Astrocyte (in vitro differentiated cells and primary cell): Measurements from ENCODE around the gene MCF2L2. TPM values are rescaled to one million over a fixed set of nuclear protein-coding genes. Genes with fewer than 3 reads are reported as not detected.
A peak's percentile ranks its signal among the peaks of the same experiment; 100 is the strongest.

Experiments used
- DNase-seq: peaks from one replicate; pipeline ENCODE4 v3.0.0-alpha.2; 2010; ENCODE audit warnings: low read depth
- FAIRE-seq: peaks from 2 replicates; lab custom pipeline; 2011; peaks lifted over from hg19 to GRCh38; lab: Jason Lieb, UNC
- H2AFZ ChIP-seq: 2 replicates; pipeline ENCODE4 v1.6.0; 2012; ENCODE audit warnings: low read depth, low read length, inconsistent platforms
- H3K27ac ChIP-seq: 2 replicates; pipeline ENCODE4 v1.5.1; 2011; ENCODE audit warnings: low read depth, low read length, inconsistent platforms
- H3K27me3 ChIP-seq: 2 replicates; pipeline ENCODE4 v1.6.0; 2011; ENCODE audit warnings: low read length, inconsistent platforms; ENCODE audit not compliant: insufficient read depth
- H3K36me3 ChIP-seq: 2 replicates; pipeline ENCODE4 v1.5.1; 2011; ENCODE audit warnings: low read length, inconsistent platforms; ENCODE audit not compliant: insufficient read depth
- H3K4me1 ChIP-seq: 2 replicates; pipeline ENCODE4 v1.5.1; 2011; ENCODE audit warnings: low read length, inconsistent platforms; ENCODE audit not compliant: insufficient read depth
- H3K4me2 ChIP-seq: 2 replicates; pipeline ENCODE4 v1.6.0; 2012; ENCODE audit warnings: low read length, inconsistent platforms
- H3K4me3 ChIP-seq: 2 replicates; pipeline ENCODE4 v1.5.1; 2011; ENCODE audit warnings: low read depth, mild to moderate bottlenecking, low read length, inconsistent platforms; ENCODE audit not compliant: insufficient read depth
- H3K79me2 ChIP-seq: 2 replicates; pipeline ENCODE4 v1.6.0; 2012; ENCODE audit warnings: mild to moderate bottlenecking, low read length, inconsistent platforms; ENCODE audit not compliant: insufficient read depth
- H3K9ac ChIP-seq: 2 replicates; pipeline ENCODE4 v1.6.0; 2012; ENCODE audit warnings: mild to moderate bottlenecking, low read length, inconsistent platforms
- H3K9me3 ChIP-seq: 2 replicates; pipeline ENCODE4 v1.5.1; 2012; ENCODE audit warnings: low read depth, mild to moderate bottlenecking, low read length, inconsistent platforms; ENCODE audit not compliant: insufficient read depth
- H4K20me1 ChIP-seq: 2 replicates; pipeline ENCODE4 v1.6.0; 2012; ENCODE audit warnings: low read length, inconsistent platforms; ENCODE audit not compliant: insufficient read depth
- H3K27ac Mint-ChIP-seq: one replicate; pipeline ENCODE4 v1.8.0; 2021; ENCODE audit warnings: mild to moderate bottlenecking, mixed read lengths; ENCODE audit not compliant: unreplicated experiment
- H3K27me3 Mint-ChIP-seq: one replicate; pipeline ENCODE4 v1.8.0; 2021; ENCODE audit warnings: low read depth, mixed read lengths; ENCODE audit not compliant: unreplicated experiment
- H3K36me3 Mint-ChIP-seq: one replicate; pipeline ENCODE4 v1.8.0; 2021; ENCODE audit warnings: low read depth, mixed read lengths; ENCODE audit not compliant: unreplicated experiment
- H3K4me1 Mint-ChIP-seq: one replicate; pipeline ENCODE4 v1.8.0; 2021; ENCODE audit warnings: low read depth, mixed read lengths; ENCODE audit not compliant: unreplicated experiment
- H3K4me3 Mint-ChIP-seq: one replicate; pipeline ENCODE4 v1.8.0; 2021; ENCODE audit warnings: mild to moderate bottlenecking, moderate library complexity, mixed read lengths; ENCODE audit not compliant: unreplicated experiment
- H3K9me3 Mint-ChIP-seq: one replicate; pipeline ENCODE4 v1.8.0; 2021; ENCODE audit warnings: mild to moderate bottlenecking, mixed read lengths; ENCODE audit not compliant: unreplicated experiment
- CTCF ChIP-seq: IDR thresholded peaks from 2 replicates; pipeline ENCODE4 v1.5.1; 2011; ENCODE audit warnings: low read depth, mild to moderate bottlenecking, inconsistent platforms, low read length, moderate library complexity; ENCODE audit not compliant: insufficient read depth
- EZH2 ChIP-seq: IDR thresholded peaks from 2 replicates; pipeline ENCODE4 v1.6.1; 2012; ENCODE audit warnings: mild to moderate bottlenecking, low read length, inconsistent platforms; ENCODE audit not compliant: insufficient read depth
- total RNA-seq: library from RNA; stranded (reverse); gene quantifications from 2 replicates; pipeline ENCODE4 v1.2.1, GENCODE V29; 2021

MCF2L2 gene
- total RNA-seq, 1 donor from 2014 or later: 0.89 TPM

GRCh38 chr3:183360971-183361624 lies 67.3 kb downstream of the MCF2L2 start:
- Mint-ChIP-seq H3K27me3 (no peaks in the 10 kb centered on the region), H3K9me3 (no peaks in the 10 kb centered on the region), H3K27ac (peak overlapping the region; percentile 55), H3K36me3 (no peaks in the 10 kb centered on the region), H3K4me1 (peaks cover 3% of the 10 kb centered on the region), H3K4me3 (no peak overlapping the region)
- DNase-seq (no peak), FAIRE-seq (no peak)
- peaks cover 2% of the 10 kb centered on the region for H3K9me3 ChIP-seq
- H3K4me2 ChIP-seq: no peak overlapping the region
- H3K9ac ChIP-seq: no peak overlapping the region
- H3K4me1 ChIP-seq: no peaks in the 10 kb centered on the region
- H2AFZ ChIP-seq: no peak overlapping the region
- no peak overlapping the region for H3K27ac ChIP-seq
- no peak overlapping the region for H3K4me3 ChIP-seq
- no peaks in the 10 kb centered on the region for H3K27me3 ChIP-seq
- no peak for TF ChIP-seq EZH2
- no peak for TF ChIP-seq CTCF
- H3K79me2 ChIP-seq: no peaks in the 10 kb centered on the region
- no peaks in the 10 kb centered on the region for H4K20me1 ChIP-seq
- no peaks in the 10 kb centered on the region for H3K36me3 ChIP-seq

- Histone ChIP-seq H3K36me3 (no peaks in the 10 kb centered on the region), H3K79me2 (no peaks in the 10 kb centered on the region), H3K27me3 (no peaks in the 10 kb centered on the region), H3K9me3 (peaks cover 2% of the 10 kb centered on the region), H3K4me2 (no peak overlapping the region), H3K4me1 (no peaks in the 10 kb centered on the region), H3K9ac (no peak overlapping the region), H3K4me3 (no peak overlapping the region), H3K27ac (no peak overlapping the region), H4K20me1 (no peaks in the 10 kb centered on the region), H2AFZ (no peak overlapping the region)
- Mint-ChIP-seq H3K4me1 (peaks cover 3% of the 10 kb centered on the region), H3K4me3 (no peak overlapping the region), H3K27ac (no peak overlapping the region), H3K9me3 (no peaks in the 10 kb centered on the region), H3K27me3 (no peaks in the 10 kb centered on the region), H3K36me3 (no peaks in the 10 kb centered on the region)
- TF ChIP-seq CTCF (no peak), EZH2 (no peak)
- DNase-seq (no peak), FAIRE-seq (no peak)
Measured at GRCh38 chr3:183359036-183359435, 69.4 kb downstream of the MCF2L2 start.

- Histone ChIP-seq H3K9me3 (peaks cover 2% of the 10 kb centered on the region), H3K9ac (no peak overlapping the region), H3K4me1 (no peaks in the 10 kb centered on the region), H3K79me2 (no peaks in the 10 kb centered on the region), H4K20me1 (no peaks in the 10 kb centered on the region), H3K27me3 (no peaks in the 10 kb centered on the region), H3K36me3 (no peaks in the 10 kb centered on the region), H3K27ac (no peak overlapping the region), H3K4me3 (no peak overlapping the region), H3K4me2 (no peak overlapping the region), H2AFZ (no peak overlapping the region)
- TF ChIP-seq CTCF: no peak
- TF ChIP-seq EZH2: no peak
- H3K36me3 Mint-ChIP-seq: no peaks in the 10 kb centered on the region
- peaks cover 3% of the 10 kb centered on the region for H3K4me1 Mint-ChIP-seq
- no peaks in the 10 kb centered on the region for H3K27me3 Mint-ChIP-seq
- FAIRE-seq: no peak
- no peak for DNase-seq
- H3K4me3 Mint-ChIP-seq: no peak overlapping the region
- H3K9me3 Mint-ChIP-seq: no peaks in the 10 kb centered on the region
- H3K27ac Mint-ChIP-seq: no peak overlapping the region
Measured at GRCh38 chr3:183357564-183358079, 70.8 kb downstream of the MCF2L2 start.
